HG03342 (cell line): ENCODE measurements around the gene MAPK9.

Experiments used
- ATAC-seq: cut with Tn5 transposase; IDR thresholded peaks from one replicate; pipeline ENCODE4 v1.9.1; 2021; ENCODE audit warnings: mild to moderate bottlenecking, moderate library complexity; ENCODE audit not compliant: unreplicated experiment

MAPK9 gene

GRCh38 chr5:180291943-180292831 is at the start of gene MAPK9:
Gene MAPK9 (minus strand): TSS chr5:180292083. CDS start chr5:180280561, 11,522 bp downstream.
- ATAC-seq, result peak; percentile 79

GRCh38 chr5:180341595-180341994 is 49.7 kb upstream of the MAPK9 start:
- ATAC-seq, result no peak

- ATAC-seq, result no peak
Measured at GRCh38 chr5:180340856-180341255, 49.0 kb upstream of the MAPK9 start.

GRCh38 chr5:180339583-180340183 is 47.8 kb upstream of the MAPK9 start:
- ATAC-seq, result no peak

- no peak for ATAC-seq
Measured at GRCh38 chr5:180338001-180338707, 46.3 kb upstream of the MAPK9 start.

- no peak for ATAC-seq
Measured at GRCh38 chr5:180336234-180337020, 44.5 kb upstream of the MAPK9 start.

GRCh38 chr5:180335614-180336233 is 43.8 kb upstream of the MAPK9 start:
- ATAC-seq, result no peak

GRCh38 chr5:180334751-180335613 is 43.1 kb upstream of the MAPK9 start:
- no peak for ATAC-seq

- no peak for ATAC-seq
Measured at GRCh38 chr5:180334176-180334575, 42.3 kb upstream of the MAPK9 start.

GRCh38 chr5:180333661-180334060 is 41.8 kb upstream of the MAPK9 start:
- no peak for ATAC-seq

- ATAC-seq, result no peak
Measured at GRCh38 chr5:180332861-180333260, 41.0 kb upstream of the MAPK9 start.

GRCh38 chr5:180332051-180332517 is 40.2 kb upstream of the MAPK9 start:
- ATAC-seq, result no peak

- ATAC-seq, result no peak
Measured at GRCh38 chr5:180331647-180331950, 39.7 kb upstream of the MAPK9 start.

- no peak for ATAC-seq
Measured at GRCh38 chr5:180330810-180331646, 39.1 kb upstream of the MAPK9 start.

GRCh38 chr5:180330270-180330648 is 38.4 kb upstream of the MAPK9 start:
- no peak for ATAC-seq

- ATAC-seq, result no peak
Measured at GRCh38 chr5:180329606-180330269, 37.9 kb upstream of the MAPK9 start.

- ATAC-seq, result no peak
Measured at GRCh38 chr5:180329138-180329435, 37.2 kb upstream of the MAPK9 start.
